ENCODE results near the gene RAB5B.

DNA sequence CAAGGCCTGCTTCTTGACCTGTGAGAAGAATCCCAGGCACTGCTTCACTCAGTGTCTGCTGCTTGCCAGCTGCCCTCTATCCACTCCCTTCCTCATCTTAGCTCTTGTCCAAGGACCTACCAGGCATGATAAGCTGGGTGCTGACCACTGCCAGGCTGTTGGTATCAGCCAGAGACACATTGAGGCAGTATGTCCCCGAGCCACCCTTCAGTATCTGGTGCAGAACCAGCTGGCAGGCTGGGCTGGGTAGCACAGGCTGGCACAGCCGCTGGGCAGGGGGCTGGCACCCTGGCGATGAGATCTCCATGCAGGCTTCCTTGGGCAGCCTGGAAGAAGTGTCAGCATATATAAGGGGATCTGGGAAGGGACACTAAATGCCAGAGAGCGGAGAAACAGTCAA is 18.5 kb upstream of the RAB5B start:
- TF ChIP-seq BCL11A (tag by site-specific recombination; IDR thresholded peaks at IDR 0.05; ENCODE audit: low read depth) (no peak), ZNF138 (tag by site-specific recombination; IDR thresholded peaks at IDR 0.05; ENCODE audit: borderline replicate concordance) (no peak), ZNF157 (tag by site-specific recombination; IDR thresholded peaks at IDR 0.05) (no peak), KLF1 (tag by site-specific recombination; IDR thresholded peaks at IDR 0.05) (no peak), KLF9 (tag by site-specific recombination; IDR thresholded peaks at IDR 0.05; ENCODE audit: low read depth) (no peak), HOXC10 (CRISPR knock-in tag; IDR thresholded peaks at IDR 0.05) (no peak), ZNF155 (tag by site-specific recombination; IDR thresholded peaks at IDR 0.05) (no peak), ZNF768 (tag by site-specific recombination; IDR thresholded peaks at IDR 0.05) (no peak)
- TF ChIP-seq, protein P1, sequence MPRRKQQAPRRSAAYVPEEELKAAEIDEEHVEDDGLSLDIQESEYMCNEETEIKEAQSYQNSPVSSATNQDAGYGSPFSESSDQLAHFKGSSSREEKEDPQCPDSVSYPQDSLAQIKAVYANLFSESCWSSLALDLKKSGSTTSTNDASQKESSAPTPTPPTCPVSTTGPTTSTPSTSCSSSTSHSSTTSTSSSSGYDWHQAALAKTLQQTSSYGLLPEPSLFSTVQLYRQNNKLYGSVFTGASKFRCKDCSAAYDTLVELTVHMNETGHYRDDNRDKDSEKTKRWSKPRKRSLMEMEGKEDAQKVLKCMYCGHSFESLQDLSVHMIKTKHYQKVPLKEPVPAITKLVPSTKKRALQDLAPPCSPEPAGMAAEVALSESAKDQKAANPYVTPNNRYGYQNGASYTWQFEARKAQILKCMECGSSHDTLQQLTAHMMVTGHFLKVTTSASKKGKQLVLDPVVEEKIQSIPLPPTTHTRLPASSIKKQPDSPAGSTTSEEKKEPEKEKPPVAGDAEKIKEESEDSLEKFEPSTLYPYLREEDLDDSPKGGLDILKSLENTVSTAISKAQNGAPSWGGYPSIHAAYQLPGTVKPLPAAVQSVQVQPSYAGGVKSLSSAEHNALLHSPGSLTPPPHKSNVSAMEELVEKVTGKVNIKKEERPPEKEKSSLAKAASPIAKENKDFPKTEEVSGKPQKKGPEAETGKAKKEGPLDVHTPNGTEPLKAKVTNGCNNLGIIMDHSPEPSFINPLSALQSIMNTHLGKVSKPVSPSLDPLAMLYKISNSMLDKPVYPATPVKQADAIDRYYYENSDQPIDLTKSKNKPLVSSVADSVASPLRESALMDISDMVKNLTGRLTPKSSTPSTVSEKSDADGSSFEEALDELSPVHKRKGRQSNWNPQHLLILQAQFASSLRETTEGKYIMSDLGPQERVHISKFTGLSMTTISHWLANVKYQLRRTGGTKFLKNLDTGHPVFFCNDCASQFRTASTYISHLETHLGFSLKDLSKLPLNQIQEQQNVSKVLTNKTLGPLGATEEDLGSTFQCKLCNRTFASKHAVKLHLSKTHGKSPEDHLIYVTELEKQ (tag by site-specific recombination; IDR thresholded peaks at IDR 0.05; ENCODE audit: borderline replicate concordance): no peak
- TF ChIP-seq, protein P2, sequence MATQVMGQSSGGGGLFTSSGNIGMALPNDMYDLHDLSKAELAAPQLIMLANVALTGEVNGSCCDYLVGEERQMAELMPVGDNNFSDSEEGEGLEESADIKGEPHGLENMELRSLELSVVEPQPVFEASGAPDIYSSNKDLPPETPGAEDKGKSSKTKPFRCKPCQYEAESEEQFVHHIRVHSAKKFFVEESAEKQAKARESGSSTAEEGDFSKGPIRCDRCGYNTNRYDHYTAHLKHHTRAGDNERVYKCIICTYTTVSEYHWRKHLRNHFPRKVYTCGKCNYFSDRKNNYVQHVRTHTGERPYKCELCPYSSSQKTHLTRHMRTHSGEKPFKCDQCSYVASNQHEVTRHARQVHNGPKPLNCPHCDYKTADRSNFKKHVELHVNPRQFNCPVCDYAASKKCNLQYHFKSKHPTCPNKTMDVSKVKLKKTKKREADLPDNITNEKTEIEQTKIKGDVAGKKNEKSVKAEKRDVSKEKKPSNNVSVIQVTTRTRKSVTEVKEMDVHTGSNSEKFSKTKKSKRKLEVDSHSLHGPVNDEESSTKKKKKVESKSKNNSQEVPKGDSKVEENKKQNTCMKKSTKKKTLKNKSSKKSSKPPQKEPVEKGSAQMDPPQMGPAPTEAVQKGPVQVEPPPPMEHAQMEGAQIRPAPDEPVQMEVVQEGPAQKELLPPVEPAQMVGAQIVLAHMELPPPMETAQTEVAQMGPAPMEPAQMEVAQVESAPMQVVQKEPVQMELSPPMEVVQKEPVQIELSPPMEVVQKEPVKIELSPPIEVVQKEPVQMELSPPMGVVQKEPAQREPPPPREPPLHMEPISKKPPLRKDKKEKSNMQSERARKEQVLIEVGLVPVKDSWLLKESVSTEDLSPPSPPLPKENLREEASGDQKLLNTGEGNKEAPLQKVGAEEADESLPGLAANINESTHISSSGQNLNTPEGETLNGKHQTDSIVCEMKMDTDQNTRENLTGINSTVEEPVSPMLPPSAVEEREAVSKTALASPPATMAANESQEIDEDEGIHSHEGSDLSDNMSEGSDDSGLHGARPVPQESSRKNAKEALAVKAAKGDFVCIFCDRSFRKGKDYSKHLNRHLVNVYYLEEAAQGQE (tag by site-specific recombination; IDR thresholded peaks at IDR 0.05): no peak
- TF ChIP-seq, protein P3, sequence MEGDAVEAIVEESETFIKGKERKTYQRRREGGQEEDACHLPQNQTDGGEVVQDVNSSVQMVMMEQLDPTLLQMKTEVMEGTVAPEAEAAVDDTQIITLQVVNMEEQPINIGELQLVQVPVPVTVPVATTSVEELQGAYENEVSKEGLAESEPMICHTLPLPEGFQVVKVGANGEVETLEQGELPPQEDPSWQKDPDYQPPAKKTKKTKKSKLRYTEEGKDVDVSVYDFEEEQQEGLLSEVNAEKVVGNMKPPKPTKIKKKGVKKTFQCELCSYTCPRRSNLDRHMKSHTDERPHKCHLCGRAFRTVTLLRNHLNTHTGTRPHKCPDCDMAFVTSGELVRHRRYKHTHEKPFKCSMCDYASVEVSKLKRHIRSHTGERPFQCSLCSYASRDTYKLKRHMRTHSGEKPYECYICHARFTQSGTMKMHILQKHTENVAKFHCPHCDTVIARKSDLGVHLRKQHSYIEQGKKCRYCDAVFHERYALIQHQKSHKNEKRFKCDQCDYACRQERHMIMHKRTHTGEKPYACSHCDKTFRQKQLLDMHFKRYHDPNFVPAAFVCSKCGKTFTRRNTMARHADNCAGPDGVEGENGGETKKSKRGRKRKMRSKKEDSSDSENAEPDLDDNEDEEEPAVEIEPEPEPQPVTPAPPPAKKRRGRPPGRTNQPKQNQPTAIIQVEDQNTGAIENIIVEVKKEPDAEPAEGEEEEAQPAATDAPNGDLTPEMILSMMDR (tag by site-specific recombination; IDR thresholded peaks at IDR 0.05): no peak
